ENCODE data around the gene CAP2.

GRCh38 chr6:17491416-17492142, 98.2 kb downstream of the CAP2 start:
- TF ChIP-seq CTCF (IDR thresholded peaks at IDR 0.05) (no peak), POLR2AphosphoS5 (IDR thresholded peaks at IDR 0.05; ENCODE audit: low read depth, low read length) (no peak), REST (IDR thresholded peaks at IDR 0.05; ENCODE audit: insufficient read depth in 1 of 2, low read depth in 2 of 2, low read length in 1 of 2) (no peak), TCF7L2 (IDR thresholded peaks at IDR 0.05; ENCODE audit: low read depth, low read length) (no peak), SIN3A (IDR thresholded peaks at IDR 0.05; ENCODE audit: borderline replicate concordance, insufficient read depth, low read depth, low read length) (no peak)
